ENCODE results near the gene SH3RF3.

Gene SH3RF3

DNA sequence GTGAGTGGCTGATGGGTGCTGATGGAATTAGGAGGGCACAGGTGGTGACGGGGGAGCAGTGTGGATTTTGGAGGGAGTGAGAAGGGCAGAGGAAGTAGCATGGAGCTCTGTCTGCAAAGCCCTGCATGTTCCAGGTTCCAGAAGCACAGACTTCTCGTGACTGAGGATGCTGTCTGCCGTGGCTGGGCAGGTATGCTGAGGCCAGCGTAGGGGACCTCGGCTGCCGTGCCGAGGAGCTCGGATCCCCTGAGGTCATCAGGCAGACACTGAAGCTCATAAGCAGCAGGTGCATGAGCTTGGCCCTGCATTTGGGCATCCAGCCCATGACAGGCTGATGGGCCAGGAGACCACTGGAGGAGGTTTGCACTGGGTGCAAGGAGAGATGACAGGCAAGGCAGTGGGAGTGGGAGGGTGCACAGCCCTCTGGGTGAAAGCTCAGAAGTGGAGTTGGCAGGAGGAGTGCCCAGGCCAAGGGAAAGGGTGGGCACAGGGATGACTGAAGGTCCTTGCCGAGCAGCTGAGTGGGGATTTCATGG, 215.3 kb downstream of the SH3RF3 start:
- DNase-seq: no peak

DNA sequence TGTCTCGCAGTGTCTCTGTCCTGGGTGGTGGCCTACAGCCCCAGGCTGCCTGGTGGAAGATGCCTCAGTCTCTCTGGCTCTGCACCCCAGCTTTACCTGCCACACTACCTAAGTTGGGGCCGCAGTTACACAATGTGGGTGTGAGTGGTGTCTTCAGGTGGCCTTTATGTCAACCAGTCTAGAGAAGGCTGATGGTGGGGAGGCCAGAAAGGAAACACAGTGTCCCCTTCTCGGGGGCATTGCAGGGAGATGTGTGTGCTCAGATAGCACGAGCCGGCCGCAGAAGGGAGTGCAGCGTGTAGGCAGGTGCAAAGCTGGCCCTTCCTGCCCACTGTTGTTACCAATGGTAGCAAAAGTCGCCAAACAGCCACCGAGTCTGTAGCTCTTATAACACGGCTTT, 216.1 kb downstream of the SH3RF3 start:
- DNase-seq: no peak

DNA sequence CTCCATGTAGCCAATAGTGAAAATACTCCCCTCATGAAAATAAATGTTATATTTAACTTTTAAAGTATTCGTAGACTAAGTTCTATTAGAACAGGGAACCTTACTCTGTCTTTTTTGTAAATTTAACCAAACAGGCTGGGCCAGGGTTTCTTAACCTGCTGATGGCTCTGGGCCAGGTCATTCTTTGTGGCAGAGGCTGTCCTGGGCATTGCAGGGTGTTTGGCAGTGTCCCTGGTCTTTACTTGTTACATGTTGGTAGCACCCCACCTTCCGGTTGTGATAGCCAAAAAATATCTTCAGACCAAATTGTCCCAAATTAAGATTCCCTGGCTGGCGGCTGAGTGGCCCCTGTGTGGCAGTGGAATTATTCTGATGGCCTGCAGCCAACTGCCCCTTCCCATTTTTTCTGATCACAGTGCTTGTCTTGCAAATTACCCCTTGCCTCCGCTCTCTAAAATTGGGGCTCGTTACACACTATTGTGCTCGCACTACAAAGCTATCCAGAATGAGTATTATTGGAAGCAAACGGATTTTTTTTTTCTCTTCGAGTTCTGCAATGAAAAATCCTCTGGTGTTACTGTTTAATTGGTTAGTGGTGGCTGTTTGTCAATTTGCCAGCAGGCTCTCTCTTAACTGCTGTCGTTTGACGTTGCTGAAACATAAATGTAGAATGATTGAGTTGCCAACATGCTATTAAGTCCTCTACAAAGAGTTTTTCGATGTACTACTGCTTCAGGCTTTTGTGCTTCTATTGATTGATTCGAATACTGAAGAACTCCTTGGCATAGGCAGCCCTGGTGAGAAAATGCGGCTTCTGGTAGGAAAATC, 216.9 kb downstream of the SH3RF3 start:
- no peak for DNase-seq

DNA sequence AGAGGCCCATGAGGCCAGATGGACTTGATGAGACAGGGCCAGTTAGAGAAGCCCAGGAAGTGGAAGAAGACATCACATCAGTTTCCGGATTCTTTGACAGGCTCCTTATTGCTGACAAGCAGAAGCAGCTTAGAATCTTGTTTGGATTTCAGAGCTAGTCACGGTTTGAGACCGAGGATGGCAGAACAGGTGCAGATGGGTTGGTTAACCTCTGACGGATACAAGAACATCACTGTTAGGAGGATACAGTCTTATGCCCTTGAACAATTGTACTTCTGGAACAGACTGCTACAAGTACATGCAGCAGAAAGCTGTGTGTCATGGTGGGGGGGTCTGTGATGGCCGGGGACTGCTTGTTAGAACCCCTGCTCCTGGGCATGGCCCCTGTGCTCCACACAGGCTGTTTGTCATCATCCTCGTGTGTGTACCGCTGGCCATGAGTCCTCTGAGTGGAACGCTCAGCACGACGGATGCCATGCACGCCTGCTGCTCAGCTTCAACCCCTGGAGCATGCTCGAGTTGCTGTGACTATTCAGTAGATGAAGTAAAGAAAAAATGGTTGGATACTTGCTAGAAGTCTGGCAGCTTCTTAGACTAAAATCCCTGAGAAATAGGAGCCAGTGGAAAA, 217.7 kb downstream of the SH3RF3 start:
- no peak for DNase-seq

DNA sequence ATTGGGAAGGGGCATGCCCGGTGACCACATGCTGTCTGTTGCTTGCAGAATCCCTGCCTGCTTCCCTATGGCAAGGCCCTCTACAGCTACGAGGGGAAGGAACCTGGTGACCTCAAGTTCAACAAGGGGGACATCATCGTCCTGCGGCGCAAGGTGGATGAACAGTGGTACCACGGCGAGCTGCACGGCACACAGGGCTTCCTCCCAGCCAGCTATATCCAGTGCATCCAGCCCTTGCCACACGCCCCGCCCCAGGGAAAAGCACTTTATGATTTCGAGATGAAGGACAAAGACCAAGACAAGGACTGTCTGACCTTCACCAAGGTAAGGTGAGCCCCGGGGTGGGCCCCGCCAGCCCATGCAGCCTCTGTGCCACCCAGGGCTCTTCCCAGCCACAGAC, 218.6 kb downstream of the SH3RF3 start:
- no peak for DNase-seq

DNA sequence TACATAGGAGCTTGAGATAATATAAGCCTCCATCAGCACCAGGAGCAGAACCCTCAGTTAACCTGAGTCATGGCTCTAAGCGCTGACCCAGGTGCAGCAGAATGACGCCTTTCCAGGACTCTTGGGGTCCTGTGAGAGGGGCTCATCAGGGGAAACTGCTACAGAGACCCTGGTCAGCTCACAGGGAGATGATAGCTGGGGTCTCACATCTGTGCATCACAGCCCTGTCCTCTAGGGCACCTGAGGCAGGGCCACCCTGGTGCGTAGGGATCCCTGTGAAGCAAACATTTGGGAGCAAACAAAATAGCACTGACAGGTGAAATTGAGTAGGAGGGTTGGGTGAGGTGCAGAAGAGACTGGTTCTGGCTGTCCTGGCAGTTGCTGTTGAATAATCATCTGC, 219.2 kb downstream of the SH3RF3 start:
- DNase-seq: no peak

DNA sequence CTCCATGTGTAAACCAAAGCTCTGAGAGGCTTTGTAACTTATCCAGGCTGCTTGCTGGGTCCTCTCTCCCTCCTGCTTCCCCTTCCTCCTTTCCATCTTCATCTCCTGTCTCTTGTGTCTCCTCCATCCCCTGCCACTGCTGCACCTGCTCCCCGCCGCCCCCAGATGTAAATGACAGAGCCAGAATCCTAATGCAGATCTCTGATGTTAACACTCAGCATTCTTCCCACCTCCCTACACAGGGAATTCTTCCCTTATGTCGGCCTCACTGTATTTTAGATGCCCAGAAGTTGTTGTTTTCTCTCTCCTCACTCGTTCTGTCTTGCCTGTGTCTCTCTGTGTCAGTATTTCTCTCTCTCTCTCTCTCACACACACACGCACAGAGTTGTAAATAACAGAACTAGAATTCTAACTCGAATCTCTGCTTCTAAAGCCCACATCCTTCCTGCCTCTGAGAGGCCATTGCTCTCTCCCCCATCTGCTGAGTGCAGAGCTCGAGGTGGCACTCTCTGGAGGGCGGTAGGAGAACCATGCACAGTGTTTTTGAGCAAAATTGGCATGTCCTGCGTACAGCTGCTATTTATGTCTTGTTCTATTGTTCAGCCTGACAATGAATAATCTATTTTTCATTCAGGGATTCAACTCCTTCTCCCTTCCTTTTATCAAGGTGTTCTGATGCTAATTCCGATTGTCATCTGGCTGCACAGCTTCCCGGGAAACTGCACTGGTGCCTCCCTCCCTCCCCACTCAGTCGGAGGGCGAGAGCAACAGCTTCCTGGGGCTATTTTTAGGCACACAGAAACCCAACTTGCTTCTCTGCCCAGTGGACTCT, 219.9 kb downstream of the SH3RF3 start:
- DNase-seq: peak; percentile 43

DNA sequence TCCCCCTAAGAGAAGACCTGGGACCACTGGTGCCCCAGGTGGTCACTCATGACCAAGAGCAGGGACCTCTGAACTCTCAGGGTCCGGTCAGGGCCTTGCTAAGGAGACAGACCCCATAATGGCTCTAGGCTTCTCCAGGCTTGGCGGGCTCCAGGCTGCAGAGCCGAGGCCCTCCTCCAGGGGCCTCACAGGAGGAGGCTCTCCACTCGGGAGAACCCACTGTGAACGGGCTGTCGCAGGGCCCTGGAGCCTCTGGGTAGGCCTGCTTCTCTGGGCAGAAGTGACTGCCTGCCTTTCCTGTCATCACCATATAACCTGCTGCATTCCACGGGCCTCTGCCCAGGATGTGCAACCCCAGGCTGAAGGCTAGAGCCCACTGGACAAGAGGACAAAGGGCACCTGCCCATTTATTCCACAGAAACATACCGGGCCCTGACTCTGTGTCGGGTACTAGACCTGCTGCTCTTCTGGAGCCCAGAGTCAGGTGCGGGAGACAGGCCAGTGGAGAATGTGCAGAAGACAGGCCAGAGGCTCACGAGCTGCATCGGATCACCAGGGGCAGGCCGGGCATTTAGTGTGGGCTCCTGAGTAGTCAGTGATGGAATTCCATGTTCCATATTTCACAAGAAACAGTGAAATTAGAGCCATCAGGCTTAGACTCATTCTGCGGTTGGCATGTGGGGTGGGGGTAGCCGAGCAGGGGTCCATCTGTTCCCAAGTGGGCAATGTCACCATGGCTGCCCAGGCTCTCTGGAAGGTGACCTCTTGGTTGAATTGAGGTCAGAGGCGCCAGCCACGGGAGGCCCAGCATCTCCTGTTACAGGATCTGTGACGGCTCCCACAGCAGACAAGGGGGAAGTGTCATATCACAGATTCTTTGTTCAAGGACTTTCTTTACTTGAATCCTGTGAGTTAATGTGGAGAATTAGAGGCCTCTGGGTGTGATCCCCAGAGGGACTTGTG, 220.8 kb downstream of the SH3RF3 start:
- DNase-seq: no peak

DNA sequence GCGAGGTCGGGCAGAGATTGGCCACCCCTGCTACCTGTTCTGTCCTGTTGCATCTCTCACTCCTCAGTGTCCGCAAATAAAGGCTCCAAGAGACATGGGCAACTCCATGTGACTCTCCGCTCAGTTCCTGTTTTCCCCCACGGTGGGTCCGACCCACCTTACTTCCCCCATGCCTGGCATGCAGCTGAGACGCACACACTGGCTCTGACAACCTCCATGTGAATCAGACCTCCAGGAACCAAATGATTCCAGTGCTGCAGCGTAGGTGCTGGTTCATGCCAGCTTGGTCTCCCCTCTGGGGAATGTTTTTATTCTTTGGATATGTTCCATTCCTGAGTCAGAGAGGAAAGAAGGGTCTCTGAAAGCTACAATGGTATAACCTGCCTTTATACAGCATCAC, 221.5 kb downstream of the SH3RF3 start:
- DNase-seq: no peak

DNA sequence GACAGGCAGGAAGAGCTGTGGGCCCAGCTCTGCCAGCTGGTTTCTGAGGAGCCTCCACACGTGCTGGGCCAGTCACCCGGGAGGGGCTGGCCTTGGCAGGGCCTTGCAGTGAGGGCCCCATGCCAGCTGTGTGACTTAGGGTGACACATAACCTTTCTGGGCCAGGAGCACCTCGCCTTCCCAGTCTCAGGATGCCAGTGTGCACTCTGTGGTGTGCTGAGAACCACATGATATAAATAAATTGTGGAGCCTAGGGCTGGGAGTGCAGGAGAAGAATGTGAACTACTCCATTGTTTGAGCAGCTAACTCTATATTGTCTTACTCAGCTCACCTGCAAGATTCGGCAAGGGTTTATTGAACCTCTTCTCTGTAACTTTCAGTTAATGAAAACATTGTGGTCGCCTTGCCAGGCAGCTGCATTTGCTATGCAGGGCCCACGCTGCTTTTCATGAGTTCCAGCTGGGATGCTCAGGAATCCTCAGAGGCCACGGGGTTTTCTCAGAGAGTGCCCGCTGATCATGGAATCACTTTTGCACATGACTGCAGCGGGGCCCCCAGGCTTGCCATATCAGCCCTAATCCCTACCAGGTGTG, 222.3 kb downstream of the SH3RF3 start:
- DNase-seq: no peak

DNA sequence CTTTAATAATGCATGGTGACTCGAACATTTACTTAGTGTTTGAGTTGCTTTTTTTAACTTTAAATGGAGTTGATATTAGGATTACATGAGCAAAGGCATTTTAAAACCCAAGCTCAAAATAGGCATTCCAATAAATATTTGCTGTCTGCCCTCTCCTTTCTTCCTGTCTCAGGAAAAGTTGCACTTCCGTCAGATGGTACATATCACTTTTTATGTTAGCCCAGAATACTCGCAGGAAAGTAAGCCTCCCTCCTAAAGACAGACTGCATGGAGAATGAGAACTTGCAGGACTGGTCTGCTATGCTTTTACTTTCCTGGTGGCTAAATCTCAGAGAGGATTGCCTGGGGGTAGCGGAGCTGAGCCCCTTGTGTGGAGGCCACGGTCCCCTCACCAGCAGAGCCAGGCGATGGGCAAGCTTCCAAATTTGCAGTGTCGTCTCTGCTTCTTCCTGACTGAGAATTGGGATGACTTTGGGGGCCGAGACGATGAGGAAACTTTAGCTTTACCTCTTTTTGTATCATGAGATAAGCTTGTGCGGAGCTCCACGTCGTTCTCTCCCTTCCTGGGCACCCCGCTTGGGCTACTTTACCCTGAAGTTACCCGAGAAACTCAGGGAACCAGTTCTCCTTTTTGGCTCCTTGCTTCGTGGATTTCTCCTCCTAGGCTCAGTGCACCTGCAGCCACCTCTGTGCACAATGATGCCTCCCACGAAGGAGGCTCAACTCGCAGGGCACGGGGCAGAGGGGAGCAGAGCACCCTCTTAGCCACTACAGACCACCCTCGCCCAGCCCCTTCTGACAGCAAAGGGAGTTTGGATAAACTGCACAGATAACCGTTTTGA, 223.3 kb downstream of the SH3RF3 start:
- no peak for DNase-seq

DNA sequence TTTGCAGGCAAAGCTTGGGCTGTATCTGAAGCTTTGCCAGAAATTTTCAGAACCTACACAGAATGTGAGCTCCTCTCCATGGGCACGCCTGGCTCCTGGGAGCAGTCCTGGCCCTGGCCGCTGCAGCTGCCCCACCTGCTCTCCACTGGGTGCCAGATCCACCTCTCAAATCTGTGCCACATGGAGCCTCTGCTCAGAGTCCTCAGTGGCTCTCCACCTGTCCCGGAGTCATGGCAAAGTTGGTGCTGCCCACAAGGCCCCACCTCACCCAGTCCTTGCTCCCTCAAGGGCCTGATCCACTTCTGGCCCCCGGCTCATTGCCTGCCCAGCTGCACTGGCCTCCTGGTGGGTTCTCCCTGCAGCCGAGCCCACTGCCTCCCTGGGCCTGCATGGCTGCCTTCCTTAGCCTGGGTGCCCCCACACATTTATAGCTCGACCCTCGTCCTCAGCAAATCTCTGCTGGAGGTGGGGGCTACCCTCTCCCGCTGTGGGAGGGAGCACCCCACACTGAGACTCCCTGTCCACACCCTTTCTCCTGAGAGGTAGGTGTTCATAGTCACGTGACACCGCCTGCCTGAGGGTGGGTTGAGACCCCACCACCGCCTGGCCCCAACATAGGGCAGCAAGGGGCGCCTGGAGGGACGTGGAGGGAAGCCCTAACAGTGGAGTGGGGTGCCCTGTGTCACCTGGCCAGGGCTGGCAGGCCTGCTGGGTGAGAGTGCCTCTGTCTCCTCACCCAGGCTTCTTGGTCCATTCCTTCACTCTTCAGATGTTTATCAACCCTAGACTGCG, 224.1 kb downstream of the SH3RF3 start:
- no peak for DNase-seq

DNA sequence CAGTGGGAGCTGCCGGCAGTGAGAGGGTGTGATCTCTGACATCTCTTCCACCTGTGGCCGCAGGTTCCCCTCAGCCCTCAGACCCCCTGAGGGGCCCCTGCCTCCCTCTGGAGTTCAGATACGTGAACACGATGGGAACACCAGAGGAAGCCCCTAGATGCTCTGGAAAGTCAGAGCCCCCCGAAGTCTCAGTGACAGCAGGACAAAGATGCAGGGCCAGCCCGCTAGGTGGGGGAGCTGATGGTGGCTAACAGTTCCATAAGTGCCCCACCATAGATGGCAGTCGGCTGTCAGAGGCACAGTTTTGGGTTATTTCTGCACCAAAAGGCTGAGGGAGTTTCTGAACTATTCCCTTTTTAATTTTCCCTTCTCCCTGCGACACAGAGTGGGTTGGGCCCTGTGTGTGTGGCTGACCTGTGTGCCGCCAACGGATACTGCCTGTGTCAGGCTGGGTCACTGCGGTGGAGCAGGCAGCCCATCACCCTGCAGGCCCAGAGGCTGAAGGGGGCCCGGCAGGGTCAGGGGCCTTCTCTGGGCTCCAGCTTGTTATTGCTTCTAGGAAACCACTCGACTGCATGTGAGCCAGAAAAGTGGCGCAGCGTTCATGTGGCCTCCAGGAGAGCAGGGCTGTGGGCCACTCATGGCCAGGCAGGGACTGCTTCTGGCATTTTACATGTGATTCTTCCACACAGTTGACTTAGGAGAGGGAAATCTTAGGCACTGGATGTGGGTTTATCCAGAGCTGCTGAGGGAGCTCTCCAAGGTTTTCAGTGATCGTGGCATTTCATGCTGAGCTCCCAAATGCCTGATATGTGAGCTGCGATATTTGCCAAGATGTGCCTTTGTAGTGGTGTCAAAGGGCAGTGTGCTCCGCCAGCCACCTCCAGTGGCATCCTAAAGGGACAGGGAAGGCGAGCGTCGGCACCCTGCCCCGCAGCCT, 225.1 kb downstream of the SH3RF3 start:
- DNase-seq: no peak

DNA sequence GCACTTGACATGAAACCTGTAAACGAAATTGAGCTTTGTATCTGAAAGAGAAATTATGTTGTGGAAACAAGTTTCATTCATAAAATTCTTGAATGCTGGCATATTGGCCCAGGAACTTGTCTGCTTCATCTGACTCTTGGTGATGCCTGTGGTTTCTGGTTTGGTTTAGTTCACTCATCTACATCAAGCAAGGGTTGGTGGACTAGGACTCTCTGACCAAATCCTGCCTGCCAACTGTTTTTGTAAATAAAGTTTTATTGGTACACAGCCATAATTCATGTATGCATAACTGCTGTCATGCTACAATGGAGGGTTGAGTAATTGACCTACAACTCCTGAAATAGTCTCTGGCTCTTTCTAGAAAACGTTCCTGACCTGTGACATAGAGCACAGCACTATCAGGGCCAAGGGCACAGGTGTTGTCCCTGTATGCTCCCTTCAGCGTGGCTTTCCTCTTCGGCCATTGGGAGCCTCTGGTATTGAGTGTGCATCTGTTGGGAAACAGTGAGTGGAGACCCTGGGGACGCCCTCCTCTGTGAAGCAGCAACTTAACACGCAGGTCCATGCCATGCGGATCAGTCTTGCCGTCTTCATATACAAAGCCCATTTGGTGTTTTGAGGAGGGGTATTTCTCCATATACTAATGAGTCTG, 226.3 kb downstream of the SH3RF3 start:
- DNase-seq: no peak

DNA sequence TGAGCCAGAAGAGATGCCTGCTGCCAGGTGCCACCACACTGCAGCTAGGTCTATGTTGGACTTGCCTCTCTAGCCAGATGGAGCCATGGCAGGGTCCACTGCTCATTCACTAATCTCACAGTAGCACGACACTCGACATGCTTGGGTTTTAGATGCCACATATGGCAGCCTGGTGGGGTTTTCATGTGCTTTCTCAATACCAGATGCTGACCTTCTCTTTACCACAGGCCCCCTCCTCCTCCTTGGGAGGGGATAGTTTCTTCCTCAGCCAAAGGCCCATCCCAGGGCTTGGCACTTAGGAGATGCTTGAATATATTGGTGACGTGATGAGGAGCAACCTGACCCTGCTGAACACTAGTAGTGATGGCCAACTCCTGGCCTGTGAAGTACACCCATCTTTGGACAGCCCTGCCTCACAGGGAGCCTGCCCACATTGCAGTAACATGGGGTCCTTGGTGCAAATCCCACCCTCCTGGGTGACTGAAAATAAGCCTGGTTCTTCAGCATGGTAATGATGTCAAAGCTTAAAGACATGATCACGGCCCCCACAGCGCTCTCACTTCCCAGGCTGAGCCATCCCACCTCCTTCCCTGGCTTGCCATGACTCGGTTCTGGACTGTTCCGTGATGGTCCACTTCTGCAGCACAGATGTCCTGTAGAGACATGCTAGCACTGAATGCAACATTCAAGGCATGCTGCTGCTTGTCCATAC, 227.5 kb downstream of the SH3RF3 start:
- no peak for DNase-seq

DNA sequence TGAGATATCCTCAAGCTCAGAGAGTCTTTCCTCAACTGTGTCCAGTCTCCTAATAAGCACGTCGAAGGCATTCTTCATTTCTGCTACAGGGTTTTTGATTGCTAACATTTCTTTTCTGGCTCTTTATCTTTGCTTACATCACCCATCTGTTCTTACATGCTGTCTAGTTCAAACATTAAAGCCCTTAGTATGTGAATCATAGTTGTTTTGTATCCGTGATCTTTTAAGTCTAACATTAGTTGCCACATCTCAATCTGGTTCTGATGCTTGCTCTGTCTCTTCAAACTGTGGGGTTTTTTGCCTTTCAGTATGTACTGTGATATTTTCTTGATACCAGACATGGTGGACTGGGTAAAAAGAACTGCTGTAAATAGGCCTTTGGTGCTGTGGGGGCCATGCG, 235.2 kb downstream of the SH3RF3 start:
- no peak for DNase-seq

DNA sequence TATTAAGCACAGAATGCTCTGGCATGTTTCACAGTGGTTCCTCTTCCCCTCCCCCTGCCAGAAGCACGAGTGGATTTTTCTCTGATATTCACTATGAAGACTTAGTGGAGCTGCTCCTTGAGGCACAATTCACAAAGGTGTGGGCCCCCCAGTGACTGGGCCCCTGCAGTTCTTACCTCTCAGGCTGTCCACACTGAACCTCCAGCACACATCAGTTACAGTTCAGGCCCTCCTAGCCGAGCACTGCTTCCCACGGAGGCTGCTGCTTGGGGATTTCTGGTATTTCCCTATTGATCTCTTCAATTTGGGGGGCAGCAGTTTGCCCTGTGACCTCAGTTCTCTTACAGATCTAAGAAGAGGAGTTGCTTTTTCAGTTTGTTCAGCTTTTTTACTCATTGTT, 236.1 kb downstream of the SH3RF3 start:
- DNase-seq: no peak

DNA sequence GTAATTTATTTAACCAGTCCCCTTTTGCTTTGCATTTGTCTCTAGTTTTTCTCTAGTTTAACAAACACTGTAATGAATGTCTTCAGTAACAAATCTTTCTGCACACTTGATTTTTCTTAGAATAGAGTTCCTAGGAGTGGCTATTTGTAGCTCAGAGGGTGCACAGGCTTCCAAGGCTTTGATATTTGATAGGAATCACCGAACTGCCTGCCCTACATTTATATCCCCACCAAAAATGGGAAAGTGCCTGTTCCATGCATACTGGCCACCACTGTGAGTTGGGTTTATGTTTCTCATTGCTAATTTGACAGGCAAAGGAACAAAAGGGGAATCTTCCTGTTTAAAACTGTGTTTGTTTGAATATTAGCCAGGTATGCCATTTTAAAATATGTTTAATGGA, 238.7 kb downstream of the SH3RF3 start:
- DNase-seq: no peak
